Activated naive CD4-positive, alpha-beta T cell treated with anti-CD3 and anti-CD28 coated beads, Interleukin-2, amount 10 ng/mL, durations not matched to agents 7 days and 5 days (primary cell): Measurements from ENCODE around the gene COPZ2.
"Not testable (repeated sequence)": the region's sequence is repeated elsewhere in the genome, so short reads cannot be mapped to it uniquely, and the experiment has no call there.

Experiments used
- CTCF ChIA-PET: fragments of 350-600 bp; sonication (Branson Sonifier 250); formaldehyde crosslinking; loops from one replicate; lab custom pipeline; 2021; ENCODE audit warnings: antibody characterized with exemption; lab: Charles Lee
- DNase-seq: peaks from one replicate; pipeline ENCODE4 v3.0.0-alpha.2; 2020
- H3K27ac Mint-ChIP-seq: one replicate; pipeline ENCODE4 v1.8.0; 2021; ENCODE audit warnings: mild to moderate bottlenecking, moderate library complexity, mixed read lengths
- H3K27me3 Mint-ChIP-seq: one replicate; pipeline ENCODE4 v1.8.0; 2021; ENCODE audit warnings: mild to moderate bottlenecking, mixed read lengths
- H3K36me3 Mint-ChIP-seq: one replicate; pipeline ENCODE4 v1.8.0; 2021; ENCODE audit warnings: mixed read lengths
- H3K4me1 Mint-ChIP-seq: one replicate; pipeline ENCODE4 v1.8.0; 2021; ENCODE audit warnings: mixed read lengths
- H3K4me3 Mint-ChIP-seq: one replicate; pipeline ENCODE4 v1.8.0; 2021; ENCODE audit warnings: mild to moderate bottlenecking, moderate library complexity, mixed read lengths
- H3K9me3 Mint-ChIP-seq: one replicate; pipeline ENCODE4 v1.8.0; 2021; ENCODE audit warnings: mixed read lengths

COPZ2 gene

DNA sequence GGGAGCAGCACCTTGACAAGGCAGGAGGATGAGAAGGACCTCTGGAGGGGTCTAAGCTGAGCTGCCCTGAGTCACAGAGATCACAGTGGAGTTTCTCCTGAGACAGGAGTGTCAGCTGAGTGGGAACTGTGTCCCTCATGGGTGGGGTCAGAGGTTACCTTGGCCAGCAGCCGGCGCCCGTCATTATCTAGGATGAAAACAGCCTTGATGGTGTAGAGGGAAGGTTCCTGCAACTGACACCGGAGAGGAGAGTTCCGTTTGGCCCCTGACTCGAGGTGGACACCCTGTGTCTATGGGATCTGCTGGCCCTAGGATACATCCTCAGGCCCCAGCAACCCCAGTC, 933 bp downstream of the COPZ2 start:
- Mint-ChIP-seq H3K27me3 (peaks cover 86% of the 10 kb centered on the region), H3K4me1 (peaks cover 18% of the 10 kb centered on the region), H3K27ac (no peak overlapping the region), H3K9me3 (no peaks in the 10 kb centered on the region), H3K4me3 (peak overlapping the region; percentile 77), H3K36me3 (no peaks in the 10 kb centered on the region)
- no peak for DNase-seq
- CTCF ChIA-PET = interaction anchor here (0.9 to 4.2 kb wide), 13 partner anchors 8 to 90 kb away, joined by 3 to 36 read pairs (median 5); partner anchors contain the start of gene NFE2L1

DNA sequence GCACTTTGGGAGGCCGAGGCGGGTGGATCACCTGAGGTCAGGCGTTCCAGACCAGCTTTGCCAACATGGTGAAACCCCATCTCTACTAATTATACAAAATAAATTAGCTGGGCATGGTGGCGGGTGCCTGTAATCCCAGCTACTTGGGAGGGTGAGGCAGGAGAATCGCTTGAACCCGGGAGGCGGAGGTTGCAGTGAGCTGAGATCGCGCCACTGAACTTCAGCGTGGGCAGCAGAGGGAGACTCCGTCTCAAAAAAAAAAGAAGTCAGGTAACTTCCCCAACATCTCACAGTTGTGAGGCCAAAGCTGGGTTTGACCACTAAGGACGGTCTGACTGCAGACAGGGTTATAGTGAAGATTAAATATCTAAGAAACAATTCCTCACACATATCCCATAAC, 2.9 kb downstream of the COPZ2 start:
- Mint-ChIP-seq H3K27me3 (peaks cover 98% of the 10 kb centered on the region), H3K4me1 (peaks cover 16% of the 10 kb centered on the region)
- not testable (repeated sequence) for H3K27ac Mint-ChIP-seq, H3K9me3 Mint-ChIP-seq, H3K36me3 Mint-ChIP-seq, H3K4me3 Mint-ChIP-seq, DNase-seq
- CTCF ChIA-PET = interaction anchor here (0.6 to 4.2 kb wide), 6 partner anchors 9 to 78 kb away, joined by 3 to 36 read pairs (median 6); no protein-coding TSS in a partner anchor

- H3K27me3 Mint-ChIP-seq = peaks cover 96% of the 10 kb centered on the region
- H3K36me3 Mint-ChIP-seq = no peaks in the 10 kb centered on the region
- no peaks in the 10 kb centered on the region for H3K9me3 Mint-ChIP-seq
- no peak overlapping the region for H3K4me3 Mint-ChIP-seq
- peaks cover 4% of the 10 kb centered on the region for H3K4me1 Mint-ChIP-seq
- H3K27ac Mint-ChIP-seq = no peak overlapping the region
- no peak for DNase-seq
- CTCF ChIA-PET = interaction anchor here (2.0 to 2.8 kb wide), 3 partner anchors 42 to 99 kb away, joined by 4 to 10 read pairs (median 7); no protein-coding TSS in a partner anchor
These were observed 5.6 kb downstream of the COPZ2 start for GRCh38 chr17:48031966-48032365.

DNA sequence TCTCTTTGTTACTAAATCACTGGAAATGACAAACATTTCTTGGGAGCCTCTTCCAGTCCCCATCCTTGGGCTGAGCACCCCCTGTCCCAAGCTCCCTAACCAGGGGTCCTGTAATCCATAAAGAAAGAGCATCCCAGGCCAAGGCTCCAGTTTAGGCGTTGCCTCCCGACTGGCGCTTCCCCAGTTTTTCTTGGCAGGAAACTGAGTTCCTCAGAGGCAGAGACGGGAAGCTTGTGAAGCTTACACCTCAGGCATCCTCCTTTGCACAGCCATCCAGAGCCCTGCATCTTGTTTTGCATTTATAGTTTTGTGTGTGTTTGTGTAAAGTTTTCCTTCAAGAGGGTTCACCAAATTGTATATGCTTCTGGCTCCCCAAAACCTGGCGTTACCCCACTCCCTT, 7.1 kb downstream of the COPZ2 start:
- no peak for DNase-seq
- no peak overlapping the region for H3K4me3 Mint-ChIP-seq
- H3K9me3 Mint-ChIP-seq = no peaks in the 10 kb centered on the region
- CTCF ChIA-PET = interaction anchor here (0.9 to 2.8 kb wide), 9 partner anchors 13 to 100 kb away, joined by 3 to 10 read pairs (median 4); no protein-coding TSS in a partner anchor
- H3K4me1 Mint-ChIP-seq = peaks cover 12% of the 10 kb centered on the region
- no peaks in the 10 kb centered on the region for H3K36me3 Mint-ChIP-seq
- peaks cover 89% of the 10 kb centered on the region for H3K27me3 Mint-ChIP-seq
- H3K27ac Mint-ChIP-seq = no peak overlapping the region

DNA sequence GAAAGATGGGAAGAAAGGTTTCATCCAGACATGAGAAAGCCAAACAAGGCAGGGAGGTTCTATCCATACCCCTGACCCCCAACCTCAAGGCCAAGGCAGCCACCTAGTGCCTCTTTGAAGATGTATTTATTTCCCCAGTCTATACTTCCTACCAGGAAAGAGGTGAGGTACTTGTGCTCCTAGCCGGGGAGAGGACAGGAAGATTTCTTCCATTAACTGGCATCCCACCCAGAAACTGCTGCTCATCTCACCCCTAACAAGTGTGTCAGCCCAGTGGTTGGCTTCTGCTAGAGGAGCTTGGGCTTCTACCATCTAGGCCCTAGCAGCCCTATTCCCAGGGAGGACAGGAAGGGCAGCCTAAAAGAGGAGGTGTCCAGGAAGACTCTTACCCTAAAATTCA, 8.9 kb downstream of the COPZ2 start:
- Mint-ChIP-seq H3K27me3 (peaks cover 85% of the 10 kb centered on the region), H3K9me3 (no peaks in the 10 kb centered on the region), H3K4me1 (peaks cover 26% of the 10 kb centered on the region), H3K36me3 (no peaks in the 10 kb centered on the region), H3K4me3 (no peak overlapping the region), H3K27ac (no peak overlapping the region)
- no peak for DNase-seq
- CTCF ChIA-PET = interaction anchor here (0.8 to 1.9 kb wide), 5 partner anchors 40 to 108 kb away, joined by 3 to 6 read pairs (median 3); no protein-coding TSS in a partner anchor

GRCh38 chr17:48027322-48027981, 10.1 kb downstream of the COPZ2 start:
- no peak overlapping the region for H3K4me3 Mint-ChIP-seq
- peaks cover 37% of the 10 kb centered on the region for H3K4me1 Mint-ChIP-seq
- CTCF ChIA-PET = interaction anchor here (0.8 to 3.8 kb wide), 25 partner anchors 9 to 565 kb away, joined by 3 to 115 read pairs (median 4); partner anchors contain the start of genes HOXB5 and NFE2L1

GRCh38 chr17:48026502-48027321, 10.9 kb downstream of the COPZ2 start:
- Mint-ChIP-seq H3K36me3 (no peaks in the 10 kb centered on the region), H3K27me3 (peaks cover 81% of the 10 kb centered on the region), H3K4me3 (peak overlapping the region; percentile 16), H3K9me3 (no peaks in the 10 kb centered on the region), H3K4me1 (peaks cover 39% of the 10 kb centered on the region), H3K27ac (no peak overlapping the region)
- CTCF ChIA-PET = interaction anchor here (0.7 to 3.8 kb wide), 30 partner anchors 9 to 592 kb away, joined by 3 to 115 read pairs (median 4); partner anchors contain the start of genes HOXB5 and NFE2L1
- peak; percentile 83 for DNase-seq

More at GRCh38 chr17:48027322-48027981, 10.1 kb downstream of the COPZ2 start:
- Mint-ChIP-seq H3K36me3 (no peaks in the 10 kb centered on the region), H3K27ac (no peak overlapping the region), H3K27me3 (peaks cover 84% of the 10 kb centered on the region), H3K9me3 (no peaks in the 10 kb centered on the region)
- DNase-seq = no peak

DNA sequence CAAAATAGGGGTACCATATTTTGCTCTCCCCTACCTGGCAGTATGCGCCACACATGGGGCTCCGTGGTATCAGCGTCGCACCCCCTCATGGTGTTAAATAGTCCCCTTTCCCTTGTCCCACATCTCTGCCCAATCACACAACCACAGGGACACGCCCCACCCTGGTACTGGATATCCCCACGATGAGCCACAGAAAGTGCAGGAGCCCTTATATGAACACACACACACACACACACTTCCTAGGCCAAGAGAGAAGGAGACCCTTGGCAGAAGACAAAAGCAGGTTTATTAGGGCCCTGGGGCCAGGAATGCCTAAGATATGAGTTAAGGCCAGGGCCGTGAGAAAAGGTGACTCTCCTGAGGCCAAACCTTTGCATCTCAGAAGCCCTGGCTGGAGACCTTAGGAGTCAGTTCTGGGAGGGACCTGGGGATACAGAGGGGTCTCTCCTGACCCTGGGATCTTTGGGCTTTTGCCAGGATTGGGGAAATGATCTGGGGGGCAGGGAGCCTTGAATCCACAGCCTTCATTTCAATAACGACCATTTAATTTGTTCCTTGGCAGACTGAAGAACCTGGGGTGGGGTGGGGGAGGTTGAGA, 11.6 kb downstream of the COPZ2 start:
- Mint-ChIP-seq H3K27ac (no peak overlapping the region), H3K27me3 (peaks cover 81% of the 10 kb centered on the region), H3K4me1 (peaks cover 42% of the 10 kb centered on the region)

GRCh38 chr17:48025040-48025903, 12.3 kb downstream of the COPZ2 start:
- H3K4me1 Mint-ChIP-seq = peaks cover 42% of the 10 kb centered on the region
- H3K36me3 Mint-ChIP-seq = no peaks in the 10 kb centered on the region
- peaks cover 81% of the 10 kb centered on the region for H3K27me3 Mint-ChIP-seq
- peak; percentile 98 for DNase-seq
- H3K4me3 Mint-ChIP-seq = peak overlapping the region; percentile 81
- CTCF ChIA-PET = interaction anchor here (0.6 to 3.8 kb wide), 21 partner anchors 8 to 593 kb away, joined by 3 to 115 read pairs (median 5); partner anchors contain the start of genes CBX1, HOXB5 and NFE2L1
- H3K27ac Mint-ChIP-seq = peak overlapping the region; percentile 89
- H3K9me3 Mint-ChIP-seq = no peaks in the 10 kb centered on the region

More for the DNA sequence above, 11.6 kb downstream of the COPZ2 start:
- CTCF ChIA-PET = interaction anchor here (0.7 to 3.8 kb wide), 34 partner anchors 9 to 592 kb away, joined by 3 to 115 read pairs (median 5); partner anchors contain the start of genes CBX1, HOXB5 and NFE2L1
- no peak for DNase-seq
- Mint-ChIP-seq H3K4me3 (peak overlapping the region; percentile 81), H3K9me3 (no peaks in the 10 kb centered on the region), H3K36me3 (no peaks in the 10 kb centered on the region)

DNA sequence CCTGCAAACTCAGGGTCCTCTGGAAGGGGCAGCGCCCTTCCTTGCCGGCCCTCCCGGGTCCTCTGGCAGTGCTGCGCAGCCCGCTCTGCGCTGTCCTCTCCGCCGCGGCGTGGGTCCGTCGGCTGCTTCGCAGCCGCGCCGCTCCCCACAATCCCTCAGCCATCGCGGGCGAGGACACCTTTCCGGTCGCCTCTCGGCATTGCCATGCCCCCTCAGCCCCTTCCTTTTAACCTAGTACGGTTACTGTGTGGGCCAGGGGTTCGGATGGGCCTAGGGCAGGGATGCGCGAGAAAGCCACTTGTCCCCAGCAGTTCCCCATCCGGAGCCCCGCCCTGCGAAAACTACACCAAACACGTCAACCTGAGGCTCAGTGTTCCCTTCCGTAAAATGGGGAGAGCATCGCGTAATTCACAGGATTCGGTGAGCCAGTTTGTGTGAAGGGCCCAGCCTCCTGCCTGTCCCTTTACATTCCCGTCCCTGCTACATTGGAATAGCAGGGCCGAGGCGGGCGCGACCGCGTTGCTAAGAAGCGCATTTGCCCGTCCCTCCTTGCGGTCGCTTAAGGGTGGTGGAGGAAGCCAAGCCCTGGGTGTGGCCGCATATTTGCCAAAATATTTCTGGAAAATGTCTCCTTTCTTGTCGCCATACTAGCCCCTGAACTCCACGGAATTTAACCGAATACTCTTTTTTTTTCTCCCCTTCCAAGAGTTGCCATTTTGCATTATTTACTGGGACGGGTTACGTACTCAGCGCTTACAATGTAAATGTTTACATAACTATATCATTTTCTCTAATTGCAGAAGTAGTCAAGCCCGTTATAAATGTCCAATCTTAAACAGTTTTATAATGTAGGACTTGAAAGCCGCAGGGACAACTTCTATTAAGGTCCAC, 13.2 kb downstream of the COPZ2 start:
- H3K27me3 Mint-ChIP-seq = peaks cover 79% of the 10 kb centered on the region

DNA sequence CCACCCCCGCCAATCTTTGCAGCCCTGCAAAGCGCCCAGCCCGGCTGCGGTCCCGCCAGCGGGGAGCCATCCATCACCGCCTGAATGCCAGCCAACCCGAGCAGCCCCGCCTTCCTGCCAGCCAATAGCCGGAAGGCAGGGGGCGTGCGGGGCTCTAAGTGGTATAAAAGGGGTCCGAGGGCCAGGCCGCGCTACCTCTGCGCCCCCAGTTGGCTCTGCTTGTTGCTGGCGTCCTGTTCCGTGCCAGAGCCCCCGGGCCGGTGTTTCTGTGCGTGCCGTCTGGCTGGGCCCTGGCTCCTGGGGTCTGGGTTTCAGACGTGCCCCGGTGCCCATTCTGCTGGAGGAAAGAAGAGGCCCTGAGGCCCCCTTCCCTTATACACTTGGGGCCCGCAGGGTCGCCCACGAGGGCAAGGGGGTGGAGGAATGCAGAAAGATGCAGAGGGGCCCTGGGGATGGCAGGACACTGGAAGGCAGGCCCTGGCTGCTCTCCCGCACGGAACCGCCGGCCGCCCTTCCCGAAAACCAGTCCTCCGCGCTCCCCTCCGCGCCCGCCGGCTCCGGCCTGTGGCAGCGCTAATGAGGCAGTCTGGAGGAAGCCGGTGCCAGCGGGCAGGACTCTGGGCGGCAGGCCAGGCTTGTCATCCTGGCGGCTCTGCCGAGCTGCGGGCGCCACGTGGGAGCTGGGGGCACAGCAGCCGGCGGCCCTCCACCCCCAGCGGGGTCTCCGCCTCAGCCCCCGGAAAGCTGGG, 14.0 kb downstream of the COPZ2 start:
- Mint-ChIP-seq H3K4me3 (peak overlapping the region; percentile 57), H3K9me3 (no peaks in the 10 kb centered on the region), H3K36me3 (no peaks in the 10 kb centered on the region), H3K27ac (peak overlapping the region; percentile 62), H3K27me3 (peaks cover 72% of the 10 kb centered on the region), H3K4me1 (peaks cover 46% of the 10 kb centered on the region)
- peak; percentile 65 for DNase-seq
- CTCF ChIA-PET = interaction anchor here (1.0 kb wide), 1 partner anchor 26 kb away, joined by 3 read pairs; no protein-coding TSS in a partner anchor

More for the DNA sequence above, 13.2 kb downstream of the COPZ2 start:
- Mint-ChIP-seq H3K4me3 (peak overlapping the region; percentile 81), H3K36me3 (no peaks in the 10 kb centered on the region), H3K27ac (peak overlapping the region; percentile 89), H3K9me3 (no peaks in the 10 kb centered on the region), H3K4me1 (peaks cover 42% of the 10 kb centered on the region)
- CTCF ChIA-PET = interaction anchor here (0.6 to 3.8 kb wide), 16 partner anchors 19 to 568 kb away, joined by 3 to 115 read pairs (median 5); partner anchors contain the start of genes CBX1, HOXB5 and NFE2L1
- DNase-seq = peak; percentile 70
